HG03108 (cell line): ENCODE data around the gene TMEM181.
"Not testable (repeated sequence)": the region's sequence is repeated elsewhere in the genome, so short reads cannot be mapped to it uniquely, and the experiment has no call there.

Experiments
- ATAC-seq: cut with Tn5 transposase; IDR thresholded peaks from one replicate; pipeline ENCODE4 v1.9.1; 2021; ENCODE audit warnings: moderate library complexity; ENCODE audit not compliant: unreplicated experiment

TMEM181 gene

DNA sequence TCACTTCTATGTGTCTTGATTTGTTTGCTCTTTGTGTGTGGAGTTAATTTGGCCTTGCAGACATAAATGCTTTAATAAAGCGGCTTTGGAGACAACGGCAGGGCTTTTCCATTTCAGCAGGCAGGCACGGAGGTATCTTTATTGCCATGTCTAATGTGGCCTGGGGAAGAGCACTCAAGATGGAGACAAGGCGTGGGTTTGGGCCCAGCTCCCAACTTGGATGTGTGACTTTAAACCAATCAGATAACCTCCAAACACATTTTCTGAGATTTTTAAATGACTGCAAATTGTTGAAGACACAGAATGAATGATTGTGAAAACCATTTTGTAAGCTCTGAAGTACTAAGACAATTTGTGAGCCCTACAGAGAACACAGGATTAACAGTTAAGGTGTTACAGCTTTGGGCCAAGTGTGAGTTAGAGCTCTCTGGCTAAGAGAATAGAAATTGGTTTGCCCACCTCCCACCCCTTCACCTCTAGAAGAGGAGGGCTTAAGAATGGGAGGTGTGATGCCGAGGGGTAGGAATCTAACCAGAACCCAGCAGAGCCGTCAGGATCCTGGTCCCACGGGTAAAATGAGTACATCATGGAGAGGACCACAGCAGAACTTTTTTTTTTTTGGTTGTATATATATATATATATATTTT, 75.7 kb downstream of the TMEM181 start:
- no peak for ATAC-seq

DNA sequence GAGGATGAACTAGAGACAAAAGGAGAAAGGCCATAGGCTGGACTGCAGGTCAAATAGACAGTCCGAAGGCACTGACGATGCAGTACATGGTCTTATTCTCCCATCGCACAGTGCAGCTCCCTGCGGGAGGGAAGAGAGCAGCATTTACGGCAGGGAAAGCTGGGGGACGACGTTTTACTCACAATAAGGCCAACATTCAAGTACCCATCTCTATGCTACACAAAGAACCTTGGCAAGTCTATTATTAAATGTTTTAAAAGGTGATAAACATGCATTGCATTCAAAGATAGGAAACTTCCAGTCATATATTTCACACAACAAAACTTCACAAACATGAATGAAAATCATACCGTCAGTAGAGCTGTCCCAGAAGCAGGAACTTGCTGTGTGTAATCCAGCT, 76.9 kb downstream of the TMEM181 start:
- ATAC-seq, result no peak

DNA sequence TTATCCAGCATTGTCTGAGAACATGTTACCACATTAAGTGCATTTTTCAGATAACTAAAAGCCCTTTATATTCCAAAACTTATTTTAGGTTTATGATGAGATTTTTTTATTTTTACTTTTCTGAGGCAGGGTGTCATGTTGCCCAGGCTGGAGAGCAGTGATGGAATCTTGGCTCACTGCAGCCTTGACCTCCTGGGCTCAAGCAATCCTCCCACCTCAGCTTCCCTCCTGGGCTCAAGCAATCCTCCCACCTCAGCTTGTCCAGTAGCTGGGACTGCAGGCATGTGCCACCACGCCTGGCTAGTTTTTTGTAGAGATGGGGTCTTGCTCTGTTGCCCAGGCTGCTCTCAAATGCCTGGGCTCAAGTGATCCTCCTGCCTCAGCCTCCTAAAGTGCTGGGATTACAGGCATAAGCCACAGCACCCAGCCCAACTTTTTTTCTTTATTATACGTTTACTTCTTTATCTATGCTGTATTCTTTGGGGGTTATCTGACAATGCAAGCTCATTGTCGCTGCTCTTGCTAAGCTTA, 78.5 kb downstream of the TMEM181 start:
- ATAC-seq, result no peak

DNA sequence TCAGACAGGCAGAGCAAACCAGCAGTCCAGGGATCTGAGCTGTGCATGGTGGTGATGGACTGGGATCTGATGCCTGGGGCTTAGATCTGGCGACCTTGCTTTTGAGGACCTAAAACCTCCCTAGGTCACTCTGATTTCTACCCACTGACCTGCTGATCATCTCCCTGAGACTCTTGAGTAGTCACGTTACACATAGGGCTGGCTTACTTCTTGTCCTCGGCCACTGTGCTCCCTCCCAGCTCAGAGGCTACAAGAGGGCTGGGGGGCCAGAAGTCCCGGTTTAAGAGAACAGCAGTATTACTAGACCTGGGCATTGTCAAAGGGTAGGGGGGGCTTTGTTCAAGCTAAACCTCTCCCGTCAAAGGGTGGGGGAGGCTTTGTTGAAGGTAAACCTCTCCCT, 79.2 kb downstream of the TMEM181 start:
- no peak for ATAC-seq

DNA sequence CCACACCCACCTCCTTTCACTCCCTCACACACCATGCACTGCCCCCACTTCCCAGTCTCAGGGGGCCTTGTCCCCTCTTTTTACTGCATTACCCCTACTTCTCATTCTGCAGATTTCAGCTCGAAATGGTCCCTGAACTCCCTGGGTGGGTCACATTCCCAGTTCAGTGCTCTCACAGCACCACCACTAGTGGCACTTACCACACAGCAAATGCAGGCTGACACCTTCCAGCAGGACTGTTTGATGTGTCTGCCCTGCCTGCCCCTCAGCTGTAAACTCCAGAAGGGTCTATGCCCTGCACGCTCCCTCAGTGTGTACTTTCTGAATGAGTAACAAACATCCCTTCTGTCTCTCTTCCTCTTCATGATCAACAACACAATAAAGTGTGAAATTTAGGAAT, 80.6 kb downstream of the TMEM181 start:
- ATAC-seq, result no peak

DNA sequence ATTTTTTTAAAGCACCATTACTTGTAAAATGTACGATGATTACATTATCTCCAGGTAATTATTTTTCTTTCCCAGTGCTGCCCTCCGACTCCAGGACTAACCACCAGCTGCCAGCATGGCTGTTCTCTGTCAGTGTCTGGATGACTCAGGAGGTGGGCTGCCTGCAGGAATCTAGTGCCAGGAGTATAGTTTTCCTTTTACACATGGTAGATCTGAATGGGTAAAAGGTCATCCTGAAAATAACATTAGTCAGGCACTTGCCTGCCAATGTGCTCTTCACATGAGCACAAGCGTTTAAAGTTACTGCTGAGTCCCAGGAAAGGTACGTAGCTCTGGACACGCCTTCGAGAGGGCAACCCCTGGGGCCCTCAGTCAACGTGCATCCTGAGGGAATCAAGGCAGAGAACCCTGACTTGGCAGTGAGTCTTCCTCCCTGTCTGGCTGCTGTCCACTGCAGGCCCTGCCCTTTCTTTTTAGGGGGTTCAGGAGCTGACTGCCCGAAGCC, 82.3 kb downstream of the TMEM181 start:
- ATAC-seq, result no peak

DNA sequence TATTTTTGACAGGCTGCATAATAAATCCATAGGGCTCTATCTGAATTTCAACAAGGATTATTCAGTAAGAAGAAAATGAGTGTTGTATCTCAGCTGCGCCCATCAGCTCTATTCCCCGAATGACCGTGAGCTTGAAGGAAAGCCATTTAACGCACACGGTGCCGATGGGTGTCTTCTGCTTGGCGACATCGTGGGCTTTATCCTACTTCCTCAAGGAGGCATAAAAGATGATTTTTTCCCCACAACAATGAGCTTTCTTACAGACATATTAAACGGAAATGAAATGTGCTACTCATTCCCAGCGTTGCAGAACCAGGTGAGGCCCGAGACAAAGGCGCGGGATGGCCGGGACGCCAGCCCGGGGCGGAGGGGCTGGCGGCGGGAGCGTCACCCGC, 83.9 kb downstream of the TMEM181 start:
- no peak for ATAC-seq

DNA sequence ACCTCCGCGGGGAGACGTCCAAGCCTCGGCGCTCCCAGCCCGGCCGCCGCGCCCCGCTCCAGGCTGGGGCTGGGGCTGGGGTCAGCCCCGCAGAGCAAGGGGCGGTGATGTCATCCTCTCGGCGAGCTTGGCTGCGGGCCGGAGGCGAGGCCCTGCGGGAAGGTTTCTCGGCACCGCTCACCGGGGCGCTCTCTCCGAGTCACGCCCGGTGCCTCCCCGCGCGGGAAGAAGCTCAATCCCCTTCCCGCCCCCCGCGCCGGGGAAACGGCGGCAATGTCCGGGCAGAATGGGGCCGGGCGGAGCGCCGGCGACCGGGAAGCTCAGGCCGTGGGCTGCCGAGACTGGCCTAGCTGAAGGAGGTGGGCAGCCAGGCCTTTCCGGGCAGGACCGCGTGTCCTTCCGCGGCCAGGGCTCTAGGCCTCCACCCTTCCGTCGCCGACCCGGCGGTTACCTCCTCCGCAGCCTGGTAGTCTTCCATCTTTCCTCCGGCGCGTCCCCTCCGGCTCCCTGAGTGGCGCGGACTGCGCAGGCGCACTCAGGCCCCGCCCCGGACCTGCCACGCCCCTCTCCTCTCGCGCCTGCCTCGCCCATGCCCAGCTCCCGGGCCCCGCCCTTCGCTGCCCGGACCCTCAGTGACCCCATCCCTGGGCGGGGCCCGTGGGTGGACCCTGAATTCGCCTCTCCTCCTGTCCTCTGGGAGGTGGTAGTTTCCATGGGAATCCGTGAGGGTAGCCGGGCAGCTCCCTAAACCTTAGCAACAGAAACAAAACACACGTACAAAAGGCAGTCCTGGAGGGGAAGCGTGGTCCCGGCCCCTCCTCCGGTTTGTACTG, 84.6 kb downstream of the TMEM181 start, which contains the start of gene DYNLT1:
TSS of gene DYNLT1 (minus strand) at position 513 of the 833 bp plus-strand sequence. CDS start at position 478, 35 bp downstream.
- peak; percentile 56 for ATAC-seq

DNA sequence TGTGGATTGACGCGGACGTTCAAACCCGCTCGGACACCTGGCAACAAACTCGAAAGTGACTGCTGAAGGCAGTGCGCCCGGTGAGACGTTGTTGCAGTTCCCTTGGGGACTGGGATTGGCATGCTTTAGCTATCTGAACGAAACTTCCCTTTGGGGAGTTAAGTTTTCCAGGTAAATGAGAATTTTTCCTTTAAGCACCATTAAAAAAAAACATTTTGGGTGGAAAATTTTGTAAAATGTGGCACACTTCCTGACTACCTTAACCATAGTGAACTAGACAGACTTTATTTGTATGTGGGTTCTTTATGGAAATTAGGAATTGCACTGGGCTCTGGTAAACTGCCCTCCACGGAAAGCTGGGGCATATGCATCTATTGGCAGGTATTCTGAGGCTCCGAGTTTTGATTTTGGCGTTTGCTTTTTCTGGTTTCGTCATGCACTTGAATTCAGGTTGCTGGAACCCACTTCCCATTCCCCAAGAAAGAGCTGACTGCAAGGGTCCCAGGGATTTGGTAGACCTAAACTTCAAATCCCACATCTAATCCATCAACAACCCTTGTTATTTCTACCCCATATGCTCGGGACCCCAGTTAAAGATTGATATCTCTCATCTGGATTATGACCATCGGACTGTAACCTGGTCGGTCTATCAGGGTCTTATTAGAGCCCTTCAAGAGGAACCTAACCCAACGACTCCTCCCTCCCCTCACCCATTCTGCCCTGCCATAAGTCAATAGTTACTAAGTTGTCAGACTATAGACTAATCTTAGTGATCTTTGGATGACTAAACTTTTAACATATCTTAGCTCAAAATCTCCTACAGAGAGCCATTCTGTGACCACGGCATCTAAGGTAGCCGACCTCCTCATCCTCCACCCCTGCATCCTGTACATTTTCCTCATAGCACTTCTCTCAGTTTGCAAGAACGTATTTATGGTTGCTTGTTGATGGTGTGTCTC, 85.5 kb downstream of the TMEM181 start:
- ATAC-seq, result no peak

DNA sequence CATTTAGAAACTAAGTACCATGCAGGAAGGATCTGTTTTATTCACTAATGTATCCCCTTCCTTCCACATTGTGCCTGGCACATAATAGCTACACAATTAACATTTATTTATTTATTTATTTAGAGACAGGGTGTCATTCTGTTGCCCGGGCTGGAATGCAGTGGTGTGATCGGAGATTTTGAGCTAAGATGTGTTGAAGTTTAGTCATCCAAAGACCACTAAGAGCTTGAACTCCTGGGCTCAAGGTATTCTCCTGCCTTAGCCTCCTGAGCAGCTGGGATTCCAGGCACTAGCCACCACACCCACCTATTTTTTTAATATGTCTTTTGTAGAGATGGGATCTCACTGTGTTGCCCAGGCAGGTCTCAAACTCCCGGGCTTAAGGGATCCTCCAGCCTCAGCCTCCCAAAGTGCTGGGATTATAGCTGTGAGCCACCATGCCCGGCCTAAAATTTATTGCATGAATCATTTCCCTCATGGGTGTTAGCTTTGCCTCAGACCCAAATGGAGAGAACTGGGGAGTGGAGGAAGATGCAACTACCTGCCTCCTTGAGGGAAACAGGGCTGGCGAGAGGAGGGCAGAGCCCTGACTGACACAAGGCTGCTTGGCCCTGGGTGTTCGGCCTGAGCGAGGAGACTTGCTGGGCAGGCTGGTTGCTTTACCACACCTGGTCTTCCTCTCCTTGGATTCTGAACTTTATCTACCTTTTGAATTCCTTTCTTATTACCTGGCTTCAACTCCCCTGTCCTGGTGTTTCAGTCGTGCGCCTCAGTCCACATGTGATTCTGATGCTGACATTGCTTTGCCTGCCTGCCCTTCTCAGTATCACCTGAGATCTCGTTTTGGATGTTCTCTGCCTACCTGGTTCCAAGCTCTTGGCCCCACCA, 86.4 kb downstream of the TMEM181 start:
- no peak for ATAC-seq

DNA sequence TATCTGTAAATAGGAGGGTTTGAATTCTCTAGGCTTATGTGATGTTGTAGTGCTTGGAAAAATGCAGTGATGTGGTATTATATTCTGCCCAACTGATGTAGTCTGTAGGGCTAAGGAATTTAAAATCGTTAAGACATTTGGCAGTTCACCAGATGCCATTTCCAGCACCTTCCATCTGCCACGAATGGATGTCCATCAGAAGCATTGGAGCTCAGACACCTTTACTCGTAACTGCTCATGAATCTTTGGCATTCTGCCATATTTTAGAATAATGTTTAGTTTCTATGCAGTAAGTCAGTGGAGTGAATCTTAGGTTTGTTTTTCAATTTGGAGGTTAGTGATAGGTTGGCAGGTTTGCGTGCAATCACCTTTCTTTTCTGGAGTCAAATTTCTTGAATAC, 87.6 kb downstream of the TMEM181 start:
- no peak for ATAC-seq

DNA sequence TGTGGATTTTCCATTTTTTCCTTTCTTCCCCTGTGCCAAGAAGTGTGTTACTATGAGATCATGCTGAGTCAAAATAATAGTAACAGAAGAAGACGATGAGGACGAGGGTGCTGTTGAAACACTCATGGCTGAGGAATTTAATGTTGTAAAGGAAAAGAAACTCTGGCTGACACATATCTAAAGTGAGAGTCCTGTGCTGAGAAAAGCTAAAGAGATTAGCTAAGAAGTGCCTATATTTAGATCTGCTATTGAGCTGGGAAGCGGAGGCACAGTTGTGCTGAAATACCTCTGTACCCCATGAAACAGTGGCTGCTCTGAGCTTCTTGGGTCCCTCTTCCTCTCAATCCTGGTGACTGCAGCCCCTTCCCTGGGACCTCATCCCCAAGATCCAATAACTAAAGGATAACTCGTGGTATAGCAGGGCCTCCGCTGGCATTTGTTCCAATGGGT, 88.8 kb downstream of the TMEM181 start:
- ATAC-seq, result peak; percentile 22

DNA sequence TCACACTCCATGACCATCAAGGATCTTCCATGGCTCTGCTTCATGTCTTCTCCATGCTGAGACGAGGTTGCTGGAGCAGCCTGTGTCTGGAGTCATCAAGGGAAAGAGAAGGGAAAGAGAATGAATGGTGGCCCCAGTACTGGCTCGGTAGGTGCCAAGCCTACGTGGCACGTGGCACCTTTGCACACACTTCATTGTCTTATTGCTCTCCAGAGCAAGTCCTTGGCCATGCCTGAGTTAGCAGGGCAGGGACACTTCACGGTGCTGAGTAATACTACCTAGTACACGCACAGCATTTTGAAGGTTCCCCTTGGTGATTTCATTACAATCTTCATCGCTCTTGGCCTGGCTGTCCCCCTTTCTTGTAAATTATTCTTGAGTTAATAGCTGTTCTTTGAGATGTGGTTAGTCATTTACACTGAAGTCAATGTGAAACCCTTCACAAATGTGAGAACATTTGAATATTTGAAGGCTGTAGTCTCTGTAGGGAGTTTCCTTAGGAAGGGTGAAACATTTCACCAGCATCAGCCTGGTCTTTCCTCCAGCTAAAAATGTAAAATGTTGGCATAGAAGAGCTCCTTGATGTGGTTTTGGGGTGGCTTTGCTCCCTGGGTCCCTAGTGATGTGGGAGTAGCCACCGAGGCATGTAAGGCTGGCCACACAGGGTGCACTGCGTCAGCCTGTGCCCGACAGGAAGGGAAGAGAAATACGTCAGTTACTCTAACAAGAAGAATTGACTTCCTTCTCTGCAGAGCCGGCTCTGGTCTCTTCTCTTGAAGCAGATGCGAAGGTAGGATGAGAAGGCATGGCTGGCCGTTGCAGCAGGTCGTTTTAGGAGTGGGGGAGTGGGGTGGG, 89.6 kb downstream of the TMEM181 start, which contains the start of gene SYTL3:
TSS of gene SYTL3 (plus strand) at position 766 of the 855 bp plus-strand sequence. CDS start 13,215 bp downstream, outside the sequence.
- peak; percentile 39 for ATAC-seq

DNA sequence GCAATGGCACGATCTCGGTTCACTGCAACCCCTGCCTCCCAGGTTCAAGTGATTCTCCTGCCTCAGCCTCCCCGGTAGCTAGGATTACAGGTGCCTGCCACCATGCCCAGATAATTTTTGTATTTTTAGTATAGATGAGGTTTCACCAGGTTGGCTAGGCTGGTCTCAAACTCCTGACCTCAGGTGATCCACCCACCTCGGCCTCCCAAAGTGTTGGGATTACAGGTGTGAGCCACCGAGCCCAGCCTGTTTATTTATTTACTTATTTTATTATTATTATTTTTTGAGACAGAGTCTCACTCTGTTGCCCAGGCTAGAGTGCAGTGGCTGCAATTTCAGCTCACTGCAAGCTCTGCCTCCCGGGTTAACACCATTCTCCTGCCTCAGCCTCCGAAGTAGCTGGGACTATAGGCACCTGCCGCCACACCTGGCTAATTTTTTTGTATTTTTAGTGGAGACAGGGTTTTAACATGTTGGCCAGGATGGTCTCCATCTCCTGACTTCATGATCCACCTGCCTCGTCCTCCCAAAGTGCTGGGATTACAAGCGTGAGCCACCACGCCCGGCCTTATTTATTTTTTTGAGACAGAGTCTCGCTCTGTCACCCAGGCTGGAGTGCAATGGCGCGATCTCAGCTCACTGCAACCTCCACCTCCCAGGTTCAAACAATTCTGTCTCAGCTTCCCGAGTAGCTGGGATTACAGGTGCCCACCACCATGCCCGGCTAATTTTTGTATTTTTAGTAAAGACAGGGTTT, 92.3 kb downstream of the TMEM181 start:
- not testable (repeated sequence) for ATAC-seq

DNA sequence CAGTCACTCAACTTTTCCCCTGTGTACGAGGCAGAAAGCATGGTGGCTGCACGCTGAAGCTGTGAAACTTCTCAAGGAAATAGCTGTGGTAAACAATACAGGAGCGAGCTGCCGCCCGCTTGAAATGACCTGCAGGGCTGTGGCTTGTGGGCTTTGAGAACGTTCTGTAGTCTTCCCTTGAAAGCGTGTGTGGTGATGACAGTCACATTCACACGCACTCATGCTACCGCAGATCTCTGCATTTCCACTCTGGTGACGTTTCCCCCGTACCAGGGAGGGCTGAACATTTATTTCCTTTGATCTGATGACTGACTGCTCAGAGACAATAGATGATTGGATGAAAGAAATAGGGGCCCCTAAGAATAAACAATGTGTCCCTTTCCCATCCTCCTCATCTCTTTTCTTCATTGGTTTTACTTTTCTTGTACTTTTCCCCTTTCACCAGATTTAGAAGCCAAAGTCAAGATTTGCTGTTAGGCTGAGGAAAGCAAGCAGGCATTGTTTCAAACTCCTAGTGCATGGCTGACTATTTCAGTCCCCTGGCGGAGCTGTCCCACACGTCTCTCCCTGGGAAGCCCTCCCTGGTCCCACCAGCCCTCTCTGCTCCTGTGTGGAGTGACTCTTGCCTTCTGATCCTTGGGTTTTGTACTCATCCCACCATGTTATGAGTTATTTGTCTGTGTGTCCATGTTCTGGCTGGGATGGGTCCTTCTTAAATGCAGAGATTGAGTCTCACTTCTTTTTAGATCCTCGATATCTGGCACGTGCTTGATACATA, 93.9 kb downstream of the TMEM181 start:
- peak; percentile 58 for ATAC-seq

DNA sequence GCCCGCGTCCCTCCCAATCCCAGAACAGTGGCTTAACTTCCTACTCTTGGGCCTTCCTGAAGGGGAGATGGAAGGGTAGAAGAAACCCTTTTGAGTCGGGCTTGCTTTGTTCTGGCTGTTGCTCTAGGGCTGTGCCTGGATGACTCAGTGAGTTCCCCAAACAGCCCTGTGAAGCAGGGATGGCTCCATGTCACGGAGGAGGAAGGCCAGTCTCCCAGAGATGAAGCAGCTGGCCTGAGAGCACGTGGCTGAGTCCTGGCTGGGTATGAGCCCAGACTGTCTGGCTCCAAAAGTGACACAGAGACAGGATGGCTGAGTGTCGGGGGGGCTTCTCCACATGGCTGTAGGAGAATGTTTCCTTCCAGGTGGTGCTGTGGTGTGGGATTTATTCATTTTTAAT, 94.6 kb downstream of the TMEM181 start:
- no peak for ATAC-seq

DNA sequence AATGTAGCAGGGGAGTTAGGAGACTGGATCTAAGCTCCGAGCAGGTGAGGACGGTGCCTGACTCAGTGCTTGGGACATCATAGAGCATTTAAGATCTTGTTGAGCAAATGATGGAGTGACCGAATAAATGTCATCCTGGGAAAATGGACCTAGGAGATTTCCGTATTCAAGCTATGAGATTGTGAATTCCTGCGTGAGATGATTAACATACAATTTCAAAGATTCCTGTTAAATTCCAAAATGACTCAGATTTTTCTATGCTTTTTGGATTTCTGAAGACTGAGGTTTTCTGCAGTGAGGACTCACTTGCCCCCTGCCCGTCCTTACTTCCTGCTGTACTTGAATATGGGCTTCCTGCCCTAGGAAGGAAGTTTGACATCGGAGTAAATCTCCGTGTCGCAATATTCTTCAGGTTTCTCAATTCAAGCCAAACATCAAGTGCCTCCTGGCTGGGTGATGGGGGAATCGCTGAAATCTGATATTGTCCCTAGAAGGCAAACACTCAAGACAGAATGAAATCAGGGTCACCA, 95.1 kb downstream of the TMEM181 start:
- ATAC-seq, result no peak
